ENCODE results near the gene MRPL9. TPM values are rescaled to one million over a fixed set of nuclear protein-coding genes. Genes with fewer than 3 reads are reported as not detected.

MRPL9 gene
- 105 and 108 TPM in 2 replicates for total RNA-seq

DNA sequence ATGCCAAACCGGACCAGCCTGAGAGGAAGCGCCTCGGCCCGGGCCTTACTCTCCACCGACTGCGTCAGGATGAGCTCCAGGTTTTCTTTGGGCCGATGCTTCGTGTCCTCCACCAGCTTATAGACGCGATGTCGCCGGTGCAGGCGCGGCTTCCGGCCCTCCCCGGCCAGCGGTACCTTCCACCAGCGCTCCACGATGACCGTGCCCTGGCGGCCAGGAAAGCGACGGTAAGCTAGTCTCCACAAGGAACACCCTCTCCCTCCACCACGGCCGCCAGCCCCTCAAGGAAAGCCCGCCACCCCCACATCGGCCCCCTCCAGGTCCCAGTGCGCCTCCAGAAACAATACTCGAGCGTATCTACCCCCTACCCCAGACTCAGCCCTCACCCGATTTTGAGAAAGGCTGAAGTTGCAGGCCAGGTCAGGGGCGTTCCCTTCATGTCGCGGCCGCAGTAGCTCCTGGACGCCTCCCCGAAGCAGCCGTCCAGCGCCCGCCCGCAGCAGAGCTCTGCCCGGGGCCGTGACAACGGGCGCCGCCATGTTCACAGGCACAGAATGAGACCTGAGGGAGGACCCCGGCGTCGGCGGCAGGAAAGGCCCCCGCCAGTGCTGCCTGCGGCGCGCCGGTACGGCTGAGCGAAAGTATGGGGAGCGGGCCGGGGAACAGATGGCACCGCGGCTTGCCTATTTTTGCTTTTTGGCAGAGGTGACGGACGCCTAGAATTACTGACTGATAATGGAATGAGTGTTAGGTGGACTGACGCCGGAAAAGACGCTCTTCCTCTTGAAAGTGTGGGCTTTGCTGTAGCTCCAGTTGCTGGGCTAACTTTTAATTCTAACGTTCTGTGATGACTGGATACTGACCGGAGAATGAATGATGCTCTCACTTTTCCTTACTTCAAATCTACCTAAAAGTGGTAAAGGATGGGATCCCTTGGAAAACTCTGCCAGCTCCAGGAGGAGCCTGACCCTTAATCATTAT lies at the start of gene MRPL9:
TSS of gene MRPL9 (minus strand) at position 556 of the 981 bp plus-strand sequence. CDS start at position 539, 17 bp downstream.

GRCh38 chr1:151805066-151805820 lies 41.9 kb upstream of the MRPL9 start, which contains the start of gene LINGO4:
LINGO4 (minus strand) TSS chr1:151805419; CDS start chr1:151802704, 2,715 bp downstream.

DNA sequence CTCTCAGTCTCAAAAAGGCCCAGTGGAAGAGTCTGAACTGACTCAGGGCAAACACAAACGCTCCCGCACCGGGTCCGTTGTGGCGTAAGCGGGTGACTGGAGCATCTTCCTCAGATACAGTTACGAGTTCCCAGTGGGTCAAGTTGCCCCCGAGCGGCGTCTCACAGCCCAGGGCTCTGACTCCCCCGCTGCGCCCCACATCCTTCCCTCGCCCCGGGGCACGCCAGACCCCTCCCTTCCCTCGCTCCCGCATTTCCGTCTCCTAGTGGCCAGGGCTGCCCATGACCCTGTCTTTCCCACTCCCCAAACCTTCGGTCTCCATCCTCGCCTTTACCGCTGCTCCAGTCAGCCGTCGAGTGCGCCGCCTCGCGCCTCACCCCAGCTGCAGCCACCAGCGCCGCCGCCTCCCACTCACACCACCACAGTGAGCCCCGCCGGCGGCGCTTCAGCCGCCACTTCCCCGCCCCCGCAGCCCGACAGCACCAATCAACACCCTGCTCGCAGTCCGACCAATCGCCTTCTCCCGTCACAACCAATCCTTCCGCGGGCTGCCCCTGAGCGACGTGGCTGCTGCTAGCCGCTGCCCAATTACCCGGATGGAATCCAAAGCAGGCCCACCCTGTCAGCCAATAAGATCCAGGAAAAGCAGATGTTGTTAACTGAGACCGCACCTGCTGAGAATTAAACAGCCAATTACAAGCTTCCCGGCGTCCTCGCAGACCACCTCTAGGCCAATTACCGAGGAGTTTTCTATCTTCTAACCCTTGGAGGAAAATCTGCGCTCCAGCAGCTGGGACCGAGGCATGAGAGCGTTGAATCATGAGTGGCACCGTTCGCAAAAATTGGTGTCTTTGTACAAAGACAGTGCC lies 27.0 kb upstream of the MRPL9 start, which contains the start of gene TDRKH:
TSS of gene TDRKH (minus strand) at position 430 of the 869 bp plus-strand sequence. CDS start 7,478 bp downstream, outside the sequence.

DNA sequence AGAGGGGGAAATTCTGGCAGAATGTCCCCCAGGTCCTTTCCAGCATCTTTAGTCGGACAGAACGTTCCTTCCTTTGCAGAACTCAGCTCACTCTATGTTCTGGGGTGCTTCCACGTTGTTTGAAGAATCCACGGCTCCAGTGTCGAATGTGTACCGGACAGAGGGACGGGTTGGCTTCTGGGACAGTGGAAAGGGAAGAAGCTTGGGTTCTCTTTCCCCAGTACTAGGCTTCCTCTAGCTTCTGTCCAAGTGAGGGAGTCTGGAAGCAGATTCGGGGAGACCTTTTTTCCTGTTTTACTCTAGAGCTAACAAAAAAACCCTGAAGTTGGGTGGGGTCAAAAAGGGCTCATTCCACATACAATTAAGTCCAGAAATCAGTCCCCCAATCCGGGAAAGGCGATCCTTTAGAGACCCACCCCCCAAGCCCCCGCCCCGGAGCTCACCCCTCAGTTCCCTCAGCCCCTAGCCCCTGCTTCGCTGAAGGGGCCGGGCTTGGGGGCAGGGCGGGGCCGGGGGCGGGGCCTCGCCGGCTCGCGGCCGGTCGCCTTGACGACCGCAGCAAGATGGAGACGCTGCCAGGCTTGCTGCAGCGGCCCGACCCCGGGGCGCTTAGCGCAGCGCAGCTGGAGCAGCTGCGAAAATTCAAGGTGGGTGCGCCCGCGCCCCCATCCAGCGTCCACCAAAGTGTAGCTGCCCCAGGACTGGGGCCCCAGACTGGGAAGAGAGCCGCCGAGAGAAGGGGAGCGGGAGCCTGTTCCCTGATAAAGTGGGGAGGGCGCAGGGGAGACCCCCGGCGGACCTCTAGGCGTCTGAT lies 42.1 kb downstream of the MRPL9 start, which contains the start of gene RIIAD1:
TSS of gene RIIAD1 (plus strand) at position 549 of the 814 bp plus-strand sequence. CDS start at position 564, 15 bp downstream.

DNA sequence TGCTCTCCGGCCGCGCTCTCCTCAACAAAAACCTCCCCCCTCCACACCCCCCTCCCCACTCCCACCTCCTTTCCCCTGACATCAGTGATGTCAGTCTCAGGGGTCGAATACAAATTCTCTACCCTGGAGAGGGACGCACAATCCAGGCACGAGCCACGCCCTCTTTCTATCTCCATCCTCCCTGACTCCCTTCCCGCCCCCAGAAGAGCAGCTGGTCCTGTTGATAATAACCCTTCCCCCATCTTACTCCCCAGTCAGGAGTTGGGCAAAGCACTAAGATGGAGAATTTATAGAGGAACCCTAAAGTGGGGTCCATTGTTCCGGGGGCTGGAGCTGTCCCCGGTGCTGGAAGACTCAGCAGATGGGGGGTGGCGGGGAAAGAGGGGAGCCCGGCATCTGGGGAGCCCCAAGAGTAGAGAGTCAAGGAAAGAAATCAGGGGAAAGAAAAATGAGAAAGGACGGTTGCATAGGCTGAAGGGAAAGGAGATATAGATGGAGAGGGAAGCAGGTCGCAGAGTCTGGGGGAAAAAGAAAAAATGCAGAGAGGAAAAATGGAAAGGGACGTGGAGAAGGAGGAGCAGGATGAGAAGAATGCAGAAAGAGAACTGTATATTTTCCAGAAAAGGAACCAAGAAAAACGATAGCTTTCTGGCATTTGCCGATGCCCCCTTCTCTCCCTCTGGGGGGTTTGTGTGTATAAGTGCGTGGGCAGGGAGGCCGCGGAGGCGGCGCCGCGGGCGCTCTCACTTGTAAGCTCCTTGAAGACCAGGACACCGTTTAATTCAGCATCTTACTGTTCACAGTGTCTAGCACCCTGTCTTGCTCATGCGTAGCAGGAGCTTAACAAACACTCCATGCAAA lies 46.3 kb downstream of the MRPL9 start, which contains the start of gene CELF3:
TSS of gene CELF3 (minus strand) at position 33 of the 861 bp plus-strand sequence. CDS start 783 bp downstream, outside the sequence.

Small RNA genes lying within 50 kb of the gene (small RNA-seq; reads per million reads assigned to genes)
- not detected for gene RNU6-662P

Other genes with a start within 250 kb of the MRPL9 start
- gene TUFT1, start 223.2 kb downstream of the MRPL9 start, total RNA-seq: 3.9 and 5.9 TPM in 2 replicates
- gene SNX27, start 151.4 kb downstream of the MRPL9 start, total RNA-seq: 17.9 and 18.6 TPM in 2 replicates
- gene CELF3, start 46.7 kb downstream of the MRPL9 start, total RNA-seq: not detected in 2 replicates
- not detected in 2 replicates for gene RIIAD1, start 42.0 kb downstream of the MRPL9 start, total RNA-seq
- 3.9 and 4.1 TPM in 2 replicates for gene TDRKH, start 27.0 kb upstream of the MRPL9 start, total RNA-seq
- not detected in 2 replicates for gene LINGO4, start 41.9 kb upstream of the MRPL9 start, total RNA-seq
- gene RORC, start 68.3 kb upstream of the MRPL9 start, total RNA-seq: not detected in 2 replicates
- gene C2CD4D, start 76.3 kb upstream of the MRPL9 start, total RNA-seq: under 0.01 TPM in 1 of 2 replicates, not detected in the other
- not detected in 2 replicates for gene THEM5, start 90.2 kb upstream of the MRPL9 start, total RNA-seq
- 14.4 and 22.3 TPM in 2 replicates for gene THEM4, start 146.0 kb upstream of the MRPL9 start, total RNA-seq
- gene S100A10, start 230.4 kb upstream of the MRPL9 start, total RNA-seq: 120 and 122 TPM in 2 replicates